ENCODE results near the gene PLA2G4D.

The PLA2G4D gene

DNA sequence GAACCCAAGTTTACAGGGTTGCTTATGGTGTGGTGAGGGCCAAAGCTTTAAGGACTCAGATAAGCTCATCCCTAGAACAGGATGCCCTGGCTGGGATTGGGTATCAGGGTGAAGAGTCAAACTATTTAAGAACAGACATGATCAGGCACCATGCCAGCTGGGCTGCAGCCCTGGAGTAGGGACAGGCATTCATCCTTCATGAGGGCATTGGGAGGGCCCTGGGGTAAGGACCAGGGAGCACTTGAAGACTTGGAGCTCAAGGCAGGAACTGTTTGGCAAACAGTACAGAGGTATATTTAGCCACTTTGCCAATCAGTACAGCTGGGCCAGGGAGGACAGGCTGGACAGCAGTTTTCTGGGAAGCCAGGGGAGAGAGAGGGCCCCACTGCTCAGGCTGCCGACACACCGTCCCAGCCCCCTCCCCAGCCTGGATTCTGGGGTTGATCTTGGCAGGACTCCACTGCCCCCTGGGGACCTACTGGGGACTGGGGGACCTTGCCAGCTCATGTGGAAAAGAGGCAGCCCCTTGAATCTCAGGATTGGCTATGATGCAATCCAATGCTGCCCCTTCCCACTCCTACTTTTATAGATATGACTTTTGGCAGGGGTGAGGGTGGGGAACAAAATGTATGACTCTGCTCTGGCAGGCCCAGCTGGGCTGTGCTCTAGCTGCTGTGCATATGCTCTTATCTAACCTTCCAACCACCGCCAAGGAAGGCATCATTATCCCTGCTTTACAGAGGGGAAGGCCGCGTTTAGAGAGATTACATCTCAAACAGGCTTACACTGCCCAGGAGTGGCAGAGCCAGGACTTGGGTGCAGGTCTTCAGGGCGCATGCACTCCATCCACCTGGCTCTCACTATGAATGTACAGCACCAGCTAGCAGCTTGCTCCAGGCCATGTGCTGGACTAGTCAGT lies 75.8 kb downstream of the PLA2G4D start:
- no peak for DNase-seq

Data from suppressor macrophage (primary cell).